CD14-positive monocyte (primary cell): ENCODE measurements around the gene SAG. TPM values are rescaled to one million over a fixed set of nuclear protein-coding genes. Genes with fewer than 3 reads are reported as not detected.

Experiments used
- DNase-seq, 3 donors: peaks; one replicate each; pipeline ENCODE4 v3.0.0-alpha.2; 2011 to 2022
- H2AFZ ChIP-seq: 2 replicates; pipeline ENCODE4 v1.6.0; 2012; ENCODE audit warnings: mild to moderate bottlenecking, low read depth, low read length, inconsistent platforms; ENCODE audit not compliant: insufficient read depth, poor library complexity, severe bottlenecking
- H3K27ac ChIP-seq, 2 donors: 1 replicate in 1 of 2; 2 replicates in 1 of 2; pipeline ENCODE4 v1.5.1; 2012 to 2013; ENCODE audit warnings: low read length in 2 of 2, control low read depth in 1 of 2, inconsistent platforms in 1 of 2, low read depth in 1 of 2, mild to moderate bottlenecking in 1 of 2
- H3K27me3 ChIP-seq, 2 donors: one replicate each; pipeline versions ENCODE4 v1.6.0 to v1.6.1; 2011 to 2013; ENCODE audit warnings: low read length in 2 of 2; ENCODE audit not compliant: control insufficient read depth in 2 of 2, insufficient read depth in 2 of 2
- H3K36me3 ChIP-seq, 2 donors: replicated peaks in 1 of 2; 1 replicate in 1 of 2; 2 replicates in 1 of 2; pipeline versions ENCODE4 v1.5.1 to v1.6.1; 2012 to 2013; ENCODE audit warnings: low read length in 2 of 2, control low read depth in 1 of 2, inconsistent platforms in 1 of 2, mild to moderate bottlenecking in 1 of 2; ENCODE audit not compliant: insufficient read depth in 2 of 2, control insufficient read depth in 1 of 2
- H3K4me1 ChIP-seq, 2 donors: 1 replicate in 1 of 2; 2 replicates in 1 of 2; pipeline versions ENCODE4 v1.5.1 to v1.6.1; 2012 to 2013; ENCODE audit warnings: low read length in 2 of 2, control low read depth in 1 of 2, inconsistent platforms in 1 of 2, mild to moderate bottlenecking in 1 of 2, moderate library complexity in 1 of 2; ENCODE audit not compliant: insufficient read depth in 2 of 2, control insufficient read depth in 1 of 2
- H3K4me2 ChIP-seq: replicated peaks from 2 replicates; pipeline ENCODE3; 2012; ENCODE audit warnings: low read length, moderate library complexity, mild to moderate bottlenecking; ENCODE audit not compliant: poor library complexity, severe bottlenecking; ENCODE audit errors: extremely low read depth
- H3K4me3 ChIP-seq, 3 experiments: fragments of 200-600 bp in 1 of 3; sonication (generic) in 1 of 3; replicated peaks in 1 of 3; 1 replicate in 2 of 3; 2 replicates in 1 of 3; pipeline ENCODE4 v1.5.1; 2011 to 2013; ENCODE audit warnings: low read length in 3 of 3, mild to moderate bottlenecking in 3 of 3, control low read depth in 2 of 3, low read depth in 2 of 3, inconsistent platforms in 1 of 3, moderate library complexity in 1 of 3
- H3K79me2 ChIP-seq: 2 replicates; pipeline ENCODE4 v1.6.0; 2012; ENCODE audit warnings: mild to moderate bottlenecking, control low read depth, inconsistent platforms, low read length, moderate library complexity; ENCODE audit not compliant: insufficient read depth
- H3K9ac ChIP-seq: 2 replicates; pipeline ENCODE4 v1.6.0; 2017; ENCODE audit warnings: low read length, mild to moderate bottlenecking; ENCODE audit not compliant: insufficient read depth, poor library complexity, severe bottlenecking
- H3K9me3 ChIP-seq, 2 donors: replicated peaks in 1 of 2; 1 replicate in 1 of 2; 2 replicates in 1 of 2; pipeline versions ENCODE4 v1.5.1 to v1.6.1; 2012 to 2013; ENCODE audit warnings: low read length in 2 of 2, control low read depth in 1 of 2; ENCODE audit not compliant: control insufficient read depth in 1 of 2, insufficient read depth in 1 of 2
- H4K20me1 ChIP-seq: 2 replicates; pipeline ENCODE4 v1.6.0; 2012; ENCODE audit warnings: mild to moderate bottlenecking, low read length, control low read depth, moderate library complexity; ENCODE audit not compliant: insufficient read depth
- H3K27ac Mint-ChIP-seq, 7 donors: one replicate each; pipeline ENCODE4 v1.8.0; 2020; ENCODE audit warnings: mild to moderate bottlenecking in 7 of 7, mixed read lengths in 7 of 7, moderate library complexity in 6 of 7, inconsistent platforms in 2 of 7
- H3K27me3 Mint-ChIP-seq, 3 donors: one replicate each; pipeline ENCODE4 v1.8.0; 2021 to 2022; ENCODE audit warnings: low read depth in 3 of 3, mild to moderate bottlenecking in 3 of 3, mixed read lengths in 3 of 3, moderate library complexity in 3 of 3, inconsistent platforms in 1 of 3
- H3K36me3 Mint-ChIP-seq, 2 donors: one replicate each; pipeline ENCODE4 v1.8.0; 2020; ENCODE audit warnings: mixed read lengths in 2 of 2, inconsistent platforms in 1 of 2, mild to moderate bottlenecking in 1 of 2
- H3K4me1 Mint-ChIP-seq: one replicate; pipeline ENCODE4 v1.8.0; 2020; ENCODE audit warnings: mild to moderate bottlenecking, mixed read lengths
- H3K4me3 Mint-ChIP-seq, 2 donors: one replicate each; pipeline ENCODE4 v1.8.0; 2020; ENCODE audit warnings: mild to moderate bottlenecking in 2 of 2, mixed read lengths in 2 of 2, moderate library complexity in 1 of 2
- H3K9me3 Mint-ChIP-seq, 7 donors: one replicate each; pipeline ENCODE4 v1.8.0; 2020 to 2022; ENCODE audit warnings: mixed read lengths in 7 of 7, mild to moderate bottlenecking in 6 of 7, moderate library complexity in 6 of 7, inconsistent platforms in 2 of 7
- whole genome bisulfite sequencing: methylation state at CpG from one replicate; pipeline ENCODE4 v1.1.5; 2013; ENCODE audit warnings: missing lambda C conversion rate; ENCODE audit not compliant: insufficient coverage; 5-methylcytosine and 5-hydroxymethylcytosine counted together
- intact Hi-C, 2 donors: fragments of 100-400 bp; cut with micrococcal nuclease; formaldehyde crosslinking; loops; one replicate each; pipeline versions ENCODE4 v1.15.0 to v1.15.1; 2023
- polyA plus RNA-seq, 3 donors: library from polyadenylated mRNA; depleted of rRNA in 1 of 3; unstranded in 2 of 3; stranded (reverse) in 1 of 3; fragments of 300-500 nt in 2 of 3; fragments of >200 nt in 1 of 3; fragmentation: Illumina TruSeq in 2 of 3; gene quantifications; 1 replicate in 2 of 3; 2 replicates in 1 of 3; pipeline ENCODE4 v1.2.3, GENCODE V29; 2012 to 2021
- TF ChIP-seq, protein P1 (sequence below): fragments of 200-600 bp; IDR thresholded peaks from one replicate; pipeline ENCODE4 v1.8.0; 2022; ENCODE audit warnings: antibody characterized with exemption, mild to moderate bottlenecking

SAG gene
- polyA plus RNA-seq, 3 donors: 0.04 to 0.87 TPM; not detected in 1

DNA sequence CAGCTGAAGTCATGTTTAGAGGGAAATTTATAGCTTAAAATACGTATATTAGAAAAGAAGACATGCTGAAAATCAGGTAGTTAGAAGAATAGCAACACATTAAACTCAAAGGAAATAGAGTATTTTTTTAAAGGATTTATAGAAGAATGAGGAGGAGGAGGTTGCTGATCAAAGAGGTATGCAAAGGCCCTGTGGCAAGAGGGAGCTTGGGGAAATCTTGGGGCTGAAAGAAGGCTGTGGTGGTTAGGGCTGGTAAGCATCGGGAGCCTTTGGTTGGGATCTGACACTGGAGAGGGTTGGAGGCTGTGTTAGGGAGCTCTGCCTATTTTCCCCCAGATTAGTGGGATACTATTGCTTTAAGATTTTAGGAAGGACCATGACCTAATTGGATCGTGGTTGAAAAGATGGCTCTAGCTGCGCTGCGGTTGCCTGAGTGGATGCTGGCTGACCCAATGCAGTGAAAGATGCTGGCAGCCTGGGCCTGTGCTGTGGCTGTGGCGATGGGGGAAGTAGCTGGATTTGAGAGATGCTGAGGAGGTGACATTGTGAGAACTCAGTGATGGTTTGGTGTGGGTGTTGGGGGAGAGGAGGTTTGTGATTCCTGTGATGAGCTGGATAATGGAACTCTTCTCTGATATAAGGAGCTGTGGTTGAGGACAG lies 58.4 kb downstream of the SAG start:
- peaks cover 58% of the 10 kb centered on the region for H3K4me1 Mint-ChIP-seq
- H3K4me1 ChIP-seq: peaks cover 26 to 42% of the 10 kb centered on the region in 2 donors
- H3K79me2 ChIP-seq: peaks cover 100% of the 10 kb centered on the region
- intact Hi-C loops: no loop called here
- no peaks in the 10 kb centered on the region for H3K9me3 ChIP-seq
- H3K36me3 ChIP-seq: peaks cover 6 to 17% of the 10 kb centered on the region in 2 donors
- peak overlapping the region; percentile 37 to 87 (median 73) for H3K27ac Mint-ChIP-seq
- peaks cover 0 to 2% (median 0%) of the 10 kb centered on the region in 3 donors for H3K27me3 Mint-ChIP-seq
- peaks cover 0 to 2% (median 0%) of the 10 kb centered on the region in 7 donors for H3K9me3 Mint-ChIP-seq
- no peaks in the 10 kb centered on the region for H3K27me3 ChIP-seq
- peak overlapping the region; percentile 26 to 64 for H3K27ac ChIP-seq
- H3K4me2 ChIP-seq: no peak overlapping the region
- 84% methylated on average over 5 of the region's 6 CpGs for WGBS
- DNase-seq: no peak
- TF ChIP-seq, protein P1, sequence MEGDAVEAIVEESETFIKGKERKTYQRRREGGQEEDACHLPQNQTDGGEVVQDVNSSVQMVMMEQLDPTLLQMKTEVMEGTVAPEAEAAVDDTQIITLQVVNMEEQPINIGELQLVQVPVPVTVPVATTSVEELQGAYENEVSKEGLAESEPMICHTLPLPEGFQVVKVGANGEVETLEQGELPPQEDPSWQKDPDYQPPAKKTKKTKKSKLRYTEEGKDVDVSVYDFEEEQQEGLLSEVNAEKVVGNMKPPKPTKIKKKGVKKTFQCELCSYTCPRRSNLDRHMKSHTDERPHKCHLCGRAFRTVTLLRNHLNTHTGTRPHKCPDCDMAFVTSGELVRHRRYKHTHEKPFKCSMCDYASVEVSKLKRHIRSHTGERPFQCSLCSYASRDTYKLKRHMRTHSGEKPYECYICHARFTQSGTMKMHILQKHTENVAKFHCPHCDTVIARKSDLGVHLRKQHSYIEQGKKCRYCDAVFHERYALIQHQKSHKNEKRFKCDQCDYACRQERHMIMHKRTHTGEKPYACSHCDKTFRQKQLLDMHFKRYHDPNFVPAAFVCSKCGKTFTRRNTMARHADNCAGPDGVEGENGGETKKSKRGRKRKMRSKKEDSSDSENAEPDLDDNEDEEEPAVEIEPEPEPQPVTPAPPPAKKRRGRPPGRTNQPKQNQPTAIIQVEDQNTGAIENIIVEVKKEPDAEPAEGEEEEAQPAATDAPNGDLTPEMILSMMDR: no peak
- H3K9ac ChIP-seq: no peak overlapping the region
- H3K4me3 ChIP-seq: no peak overlapping the region
- no peak overlapping the region for H2AFZ ChIP-seq
- H3K4me3 Mint-ChIP-seq: no peak overlapping the region
- peaks cover 70% of the 10 kb centered on the region for H4K20me1 ChIP-seq
- peaks cover 14 to 60% of the 10 kb centered on the region in 2 donors for H3K36me3 Mint-ChIP-seq

DNA sequence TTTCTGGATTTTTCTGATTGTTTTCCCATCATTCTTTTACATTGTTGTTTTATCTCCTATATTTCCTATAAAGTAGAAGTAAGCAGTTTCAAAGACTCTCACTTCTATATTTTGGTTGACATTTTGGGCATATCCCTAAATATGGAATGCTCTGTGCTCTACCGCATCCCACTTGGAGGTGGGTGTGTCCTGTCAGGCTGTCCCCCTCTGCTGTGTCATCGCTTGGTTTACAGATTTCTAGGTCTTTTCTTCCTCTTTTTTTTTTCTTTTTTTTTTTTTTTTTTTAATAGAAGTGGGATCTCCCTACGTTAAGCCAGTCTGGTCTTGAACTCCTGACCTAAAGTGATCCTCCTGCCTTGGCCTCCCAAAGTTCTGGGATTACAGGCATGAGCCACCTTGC lies 60.0 kb downstream of the SAG start:
- H3K79me2 ChIP-seq: peaks cover 100% of the 10 kb centered on the region
- peak overlapping the region; percentile 37 to 80 (median 74) for H3K27ac Mint-ChIP-seq
- intact Hi-C loops: no loop called here
- H3K4me3 Mint-ChIP-seq: peak overlapping the region in 1 of 2 donors; percentile 40
- H3K9me3 ChIP-seq: no peaks in the 10 kb centered on the region
- WGBS: no CpG with 5 or more reads among the region's 3 CpGs
- H3K9me3 Mint-ChIP-seq: peaks cover 0 to 2% (median 0%) of the 10 kb centered on the region in 7 donors
- peak overlapping the region in 1 of 2 donors; percentile 45 for H3K27ac ChIP-seq
- H3K4me2 ChIP-seq: no peak overlapping the region
- peaks cover 6 to 28% of the 10 kb centered on the region in 2 donors for H3K36me3 ChIP-seq
- no peak overlapping the region for H3K4me3 ChIP-seq
- TF ChIP-seq, protein P1: no peak
- H3K4me1 ChIP-seq: peaks cover 26 to 42% of the 10 kb centered on the region in 2 donors
- H3K27me3 Mint-ChIP-seq: peaks cover 0 to 2% (median 0%) of the 10 kb centered on the region in 3 donors
- H4K20me1 ChIP-seq: peaks cover 72% of the 10 kb centered on the region
- H3K36me3 Mint-ChIP-seq: peaks cover 19 to 60% of the 10 kb centered on the region in 2 donors
- H3K9ac ChIP-seq: no peak overlapping the region
- H3K4me1 Mint-ChIP-seq: peaks cover 54% of the 10 kb centered on the region
- peak in 2 of 3 donors; percentile 55 to 68 for DNase-seq
- H2AFZ ChIP-seq: no peak overlapping the region
- H3K27me3 ChIP-seq: no peaks in the 10 kb centered on the region
